Esophagus squamous epithelium (tissue), 5 donors: ENCODE results near the gene ANKHD1. TPM values are rescaled to one million over a fixed set of nuclear protein-coding genes. Genes with fewer than 3 reads are reported as not detected.
"Not testable (repeated sequence)": the region's sequence is repeated elsewhere in the genome, so short reads cannot be mapped to it uniquely, and the experiment has no call there.

ENCODE experiments used
- DNase-seq: peaks from one replicate; lab custom pipeline; 2025; lab: John Stamatoyannopoulos, UW
- H3K27ac ChIP-seq, 4 donors: fragments of 200-600 bp; sonication (generic); one replicate each; pipeline ENCODE4 v1.5.1; 2016 to 2019; ENCODE audit warnings: mild to moderate bottlenecking in 1 of 4
- H3K27me3 ChIP-seq, 4 donors: fragments of 200-600 bp; sonication (generic); 1 replicate in 3 of 4; 2 replicates in 1 of 4; pipeline versions ENCODE4 v1.5.1 to v1.6.0; 2017 to 2021; ENCODE audit warnings: antibody characterized with exemption in 1 of 4
- H3K36me3 ChIP-seq, 3 donors: fragments of 200-600 bp; sonication (generic); one replicate each; pipeline ENCODE4 v1.5.1; 2016 to 2019
- H3K4me1 ChIP-seq, 3 donors: fragments of 200-600 bp; sonication (generic); one replicate each; pipeline ENCODE4 v1.5.1; 2017 to 2019
- H3K4me3 ChIP-seq, 4 donors: fragments of 200-600 bp; sonication (generic); 1 replicate in 3 of 4; 2 replicates in 1 of 4; pipeline ENCODE4 v1.5.1; 2016 to 2019; ENCODE audit warnings: mild to moderate bottlenecking in 2 of 4, moderate library complexity in 1 of 4
- H3K9me3 ChIP-seq, 3 donors: fragments of 200-600 bp; sonication (generic); one replicate each; pipeline ENCODE4 v1.5.1; 2016 to 2019
- CTCF ChIP-seq, 6 experiments: fragments of 450-650 bp in 4 of 6; fragments of 200-600 bp in 2 of 6; sonication (generic) in 2 of 6; IDR thresholded peaks; one replicate each; pipeline ENCODE4 v1.5.1; 2016 to 2019; ENCODE audit warnings: antibody characterized with exemption in 6 of 6, mild to moderate bottlenecking in 4 of 6, moderate library complexity in 4 of 6
- POLR2A ChIP-seq, 4 donors: fragments of 450-650 bp; IDR thresholded peaks; one replicate each; pipeline ENCODE4 v1.6.1; 2017; ENCODE audit warnings: antibody characterized with exemption in 4 of 4, mild to moderate bottlenecking in 4 of 4, moderate library complexity in 3 of 4
- WGBS, 2 donors: methylation state at CpG; one replicate each; pipeline ENCODE4 v1.1.5; 2018; 5-methylcytosine and 5-hydroxymethylcytosine counted together
- intact Hi-C: fragments of 100-400 bp; cut with DNase I; formaldehyde crosslinking; loops from one replicate; pipeline ENCODE4 v1.15.0; 2022
- total RNA-seq, 4 donors: library from RNA; depleted of rRNA; stranded (reverse); fragments of >200 nt; gene quantifications; one replicate each; pipeline ENCODE4 v1.1.0, GENCODE V29; 2016
- donor health status: DM: yes; HTN: yes; CAD: no.

ANKHD1 gene
- total RNA-seq, 4 donors from 2014 or later: 55.7 to 130 (median 87.2) TPM

- H3K4me1 ChIP-seq: peaks cover 0 to 34% (median 14%) of the 10 kb centered on the region in 3 donors
- 45 to 63% methylated on average over 1 of the region's 1 CpG for WGBS, 2 donors
These were observed 11.6 kb downstream of the ANKHD1 start for GRCh38 chr5:140413230-140413629.

GRCh38 chr5:140417235-140417634 lies 15.6 kb downstream of the ANKHD1 start:
- H3K36me3 ChIP-seq: peaks cover 0 to 17% (median 0%) of the 10 kb centered on the region in 3 donors
- TF ChIP-seq POLR2A (IDR thresholded peaks at IDR 0.05) (no peak), CTCF (IDR thresholded peaks at IDR 0.05) (no peak)
- no peak overlapping the region for H3K27ac ChIP-seq
- intact Hi-C loops: no loop called here
- no peak overlapping the region for H3K4me3 ChIP-seq
- no peaks in the 10 kb centered on the region for H3K27me3 ChIP-seq
- no peaks in the 10 kb centered on the region for H3K9me3 ChIP-seq
- peaks cover 0 to 17% (median 8%) of the 10 kb centered on the region in 3 donors for H3K4me1 ChIP-seq
- 90 to 94% methylated on average over 2 of the region's 2 CpGs for WGBS, 2 donors
- DNase-seq: no peak

More at GRCh38 chr5:140413230-140413629, 11.6 kb downstream of the ANKHD1 start:
- H3K9me3 ChIP-seq: no peaks in the 10 kb centered on the region
- peaks cover 0 to 25% (median 0%) of the 10 kb centered on the region in 3 donors for H3K36me3 ChIP-seq
- H3K27ac ChIP-seq: no peak overlapping the region
- TF ChIP-seq CTCF (IDR thresholded peaks at IDR 0.05) (no peak), POLR2A (IDR thresholded peaks at IDR 0.05) (no peak)
- no peak overlapping the region for H3K4me3 ChIP-seq
- H3K27me3 ChIP-seq: no peaks in the 10 kb centered on the region
- intact Hi-C loops: no loop called here
- DNase-seq: no peak

- no peak for DNase-seq
- TF ChIP-seq CTCF (IDR thresholded peaks at IDR 0.05) (no peak), POLR2A (IDR thresholded peaks at IDR 0.05) (no peak)
- Histone ChIP-seq H3K9me3 (no peaks in the 10 kb centered on the region), H3K27me3 (no peaks in the 10 kb centered on the region), H3K27ac (no peak overlapping the region), H3K4me3 (no peak overlapping the region), H3K36me3 (peaks cover 0 to 16% (median 0%) of the 10 kb centered on the region in 3 donors), H3K4me1 (peaks cover 0 to 30% (median 4%) of the 10 kb centered on the region in 3 donors)
- WGBS, 2 donors: 95 to 100% methylated on average over 1 of the region's 1 CpG
- intact Hi-C loops: no loop called here
These were observed 17.4 kb downstream of the ANKHD1 start for GRCh38 chr5:140418862-140419520.

GRCh38 chr5:140420226-140420570 lies 18.6 kb downstream of the ANKHD1 start:
- H3K4me1 ChIP-seq: peaks cover 0 to 30% (median 4%) of the 10 kb centered on the region in 3 donors
- H3K9me3 ChIP-seq: no peaks in the 10 kb centered on the region
- peaks cover 0 to 8% (median 0%) of the 10 kb centered on the region in 3 donors for H3K36me3 ChIP-seq
- H3K4me3 ChIP-seq: no peak overlapping the region
- WGBS, 2 donors: 87 to 89% methylated on average over 4 of the region's 4 CpGs
- DNase-seq: no peak
- intact Hi-C loops: no loop called here
- H3K27ac ChIP-seq: no peak overlapping the region
- TF ChIP-seq POLR2A (IDR thresholded peaks at IDR 0.05) (no peak), CTCF (IDR thresholded peaks at IDR 0.05) (no peak)
- no peaks in the 10 kb centered on the region for H3K27me3 ChIP-seq

- intact Hi-C loops: no loop called here
- Histone ChIP-seq H3K9me3 (no peaks in the 10 kb centered on the region), H3K36me3 (peaks cover 0 to 5% (median 0%) of the 10 kb centered on the region in 3 donors), H3K4me1 (peaks cover 0 to 36% (median 4%) of the 10 kb centered on the region in 3 donors), H3K27me3 (no peaks in the 10 kb centered on the region), H3K27ac (no peak overlapping the region), H3K4me3 (no peak overlapping the region)
- 84 to 89% methylated on average over 5 of the region's 5 CpGs for WGBS, 2 donors
- no peak for DNase-seq
- TF ChIP-seq POLR2A (IDR thresholded peaks at IDR 0.05): no peak
- no peak for TF ChIP-seq CTCF (IDR thresholded peaks at IDR 0.05)
These were observed 19.2 kb downstream of the ANKHD1 start for GRCh38 chr5:140420665-140421361.

- H3K9me3 ChIP-seq, H3K27me3 ChIP-seq, H3K27ac ChIP-seq, DNase-seq, intact Hi-C loops, H3K36me3 ChIP-seq, H3K4me3 ChIP-seq: not testable (repeated sequence)
- 80 to 82% methylated on average over 7 of the region's 7 CpGs for WGBS, 2 donors
- H3K4me1 ChIP-seq: peaks cover 0 to 41% (median 4%) of the 10 kb centered on the region in 3 donors
These were observed 19.7 kb downstream of the ANKHD1 start for GRCh38 chr5:140421375-140421774.
